GM18520 (cell line): Measurements from ENCODE around the gene GATA2.

Experiments
- ATAC-seq: cut with Tn5 transposase; IDR thresholded peaks from one replicate; pipeline ENCODE4 v1.9.1; 2021; ENCODE audit not compliant: unreplicated experiment

GATA2 gene

DNA sequence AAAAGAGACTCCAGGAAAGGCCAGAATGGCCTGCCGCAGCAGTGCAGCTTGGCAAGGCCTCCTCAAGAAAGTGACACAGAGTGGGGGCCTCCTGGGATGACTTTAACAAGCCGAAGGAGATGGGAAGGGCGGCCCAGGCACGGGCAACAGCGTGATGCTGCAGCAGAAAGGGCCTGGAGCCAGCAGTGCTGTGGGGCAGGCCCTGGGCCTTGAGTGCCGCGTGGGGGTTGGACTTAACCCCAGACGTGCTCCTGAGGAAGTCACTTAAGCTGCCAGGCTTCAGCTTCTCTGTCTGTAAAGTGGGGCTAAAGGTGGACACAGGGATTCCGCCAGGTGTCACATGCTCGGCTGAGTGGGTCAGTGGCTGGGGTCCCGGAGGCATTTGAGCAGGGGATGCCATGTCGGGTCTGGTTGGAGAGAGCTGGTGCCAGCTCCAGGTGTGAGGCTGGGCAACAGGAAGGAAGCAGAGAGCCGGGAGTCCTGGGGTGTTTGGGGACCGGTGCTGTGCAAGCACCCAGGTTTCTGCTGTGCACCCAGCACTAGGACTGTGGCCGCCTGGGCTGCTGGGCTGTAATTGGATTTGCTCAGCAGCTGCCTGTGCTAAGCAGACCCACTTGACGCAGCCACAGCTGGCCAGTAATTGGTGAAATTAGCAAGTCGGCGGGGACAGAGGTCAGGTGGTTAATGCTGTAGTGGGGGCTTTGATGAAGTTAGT lies 34.1 kb downstream of the GATA2 start:
- ATAC-seq, result no peak

DNA sequence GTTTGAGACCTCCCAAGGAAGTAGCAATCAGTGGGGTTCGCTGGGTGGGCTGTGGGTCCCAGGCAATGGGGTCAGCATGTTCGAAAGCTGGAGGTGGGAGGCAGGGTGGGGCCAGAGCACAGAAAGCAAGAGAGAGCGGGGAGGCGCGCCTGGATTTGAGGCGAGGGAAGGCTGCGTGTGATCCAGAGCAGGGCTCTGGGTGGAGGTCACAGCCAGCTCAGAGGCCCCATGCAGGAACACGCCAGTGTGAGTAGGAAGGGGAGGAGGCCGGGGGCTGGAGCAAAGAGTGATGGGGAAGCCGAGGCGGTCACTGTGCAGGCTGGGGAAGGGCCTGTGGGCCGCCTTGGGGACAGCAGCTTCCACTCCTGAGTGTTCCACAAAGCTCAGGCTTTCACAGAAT lies 35.1 kb downstream of the GATA2 start:
- ATAC-seq, result no peak

DNA sequence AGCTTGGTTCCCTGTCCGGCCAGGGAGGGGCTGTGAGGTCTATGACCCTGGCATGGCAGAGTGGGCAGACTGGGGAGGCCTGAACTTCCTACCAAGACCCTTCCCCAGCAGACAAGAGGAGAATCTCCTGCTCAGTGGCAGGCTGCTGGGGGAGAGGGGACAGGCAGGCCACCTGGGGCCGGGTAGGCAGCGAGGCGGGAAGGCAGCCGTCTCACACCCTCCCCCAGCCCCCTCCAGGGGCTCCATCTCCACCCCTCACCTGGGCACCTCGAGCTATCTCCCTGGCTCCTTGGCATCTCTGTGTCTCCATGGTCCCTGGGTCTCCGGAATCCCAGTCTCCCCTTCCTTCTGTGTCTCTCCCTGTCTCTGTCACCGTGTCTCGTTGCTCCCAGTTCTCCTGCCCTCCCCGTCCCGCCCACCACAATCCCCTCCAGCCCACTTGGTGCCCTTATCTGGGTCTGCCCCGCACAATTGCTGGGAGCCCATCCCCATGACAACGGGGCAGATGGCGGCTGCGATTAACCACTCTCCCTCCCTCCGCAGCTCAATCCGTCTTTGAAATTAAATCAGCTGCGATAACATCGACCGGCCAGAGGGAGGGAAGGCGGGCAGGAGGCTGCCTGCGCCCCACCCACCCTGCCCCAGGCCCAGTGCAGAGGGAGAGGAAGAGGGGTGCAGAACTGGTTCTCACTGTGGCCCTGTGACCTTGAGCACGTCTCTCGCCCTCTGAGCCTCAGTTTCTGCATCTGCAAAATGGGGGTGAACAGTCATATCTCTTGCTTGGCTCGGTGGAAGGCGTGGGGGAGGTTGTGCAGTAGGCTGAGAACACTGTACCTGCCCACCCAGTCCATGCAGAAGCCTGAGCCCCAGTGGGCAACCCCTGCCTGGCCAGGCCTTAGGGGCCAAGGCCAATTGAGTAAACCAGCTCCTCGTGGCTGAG lies 36.0 kb downstream of the GATA2 start:
- no peak for ATAC-seq

DNA sequence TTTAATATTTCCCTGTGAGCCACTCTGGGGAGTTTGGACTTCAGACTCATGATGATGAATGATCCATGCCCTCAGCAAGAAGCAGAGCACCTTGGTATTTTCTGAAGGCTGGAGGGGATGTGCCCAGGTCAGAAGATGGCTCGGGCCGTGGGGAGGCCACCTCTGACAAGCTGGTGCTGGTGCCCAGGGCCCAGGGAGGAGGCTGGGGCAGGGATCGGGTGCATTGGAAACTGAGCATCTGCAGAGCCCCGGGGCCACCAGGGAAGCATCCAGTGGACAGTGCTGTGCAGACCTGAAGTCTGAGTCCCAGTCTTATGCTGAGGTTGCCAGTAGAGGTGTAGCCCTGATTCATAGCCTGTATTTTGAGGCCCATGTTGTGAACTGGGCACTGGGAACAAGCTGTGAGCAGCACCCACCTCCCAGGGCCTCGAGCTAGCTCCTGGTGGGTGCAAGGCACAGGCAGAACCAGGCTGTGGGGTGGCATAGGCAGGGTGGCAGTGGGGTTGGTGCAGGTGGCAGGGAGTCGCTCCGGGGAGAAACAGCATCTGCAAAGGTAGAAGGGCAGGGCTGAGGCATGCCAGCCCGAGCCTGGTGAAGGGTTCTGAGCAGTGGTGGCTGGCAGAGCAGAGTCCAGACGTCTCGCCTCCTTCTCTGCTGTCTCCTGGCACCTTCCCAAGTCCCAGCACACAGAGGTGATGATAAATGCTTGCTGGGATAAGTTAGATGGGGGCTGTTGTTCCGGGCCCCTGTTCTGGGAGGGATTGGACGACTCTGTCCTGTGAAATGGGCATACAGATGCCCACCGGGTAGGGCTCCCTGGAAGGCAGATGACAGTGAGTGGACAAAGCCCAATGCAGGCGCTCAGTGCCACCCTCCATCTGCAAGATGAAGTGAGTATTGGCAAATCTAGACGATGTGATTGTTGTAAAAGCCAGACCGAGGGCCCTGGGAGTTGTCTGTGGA lies 36.9 kb downstream of the GATA2 start:
- ATAC-seq, result no peak

DNA sequence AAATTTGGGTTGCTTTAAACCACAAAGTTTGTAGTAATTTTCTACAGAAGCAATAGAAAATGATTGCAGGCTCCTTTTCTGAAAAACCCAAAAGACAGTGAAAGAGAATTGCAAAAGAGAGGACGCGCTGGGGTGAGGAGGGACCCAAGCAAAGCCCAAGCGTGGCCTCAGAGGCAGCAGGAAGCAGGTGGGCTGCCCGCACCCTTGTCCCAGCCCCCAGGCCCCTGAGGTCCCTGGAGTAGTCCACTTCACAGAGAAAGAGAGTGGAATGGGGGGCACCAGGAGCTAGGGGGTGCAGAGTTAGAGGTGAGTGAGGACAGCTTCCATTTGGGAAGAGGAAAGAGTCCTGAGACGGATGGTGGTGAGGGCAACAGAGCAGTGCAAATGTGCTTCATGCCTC lies 37.9 kb downstream of the GATA2 start:
- no peak for ATAC-seq

DNA sequence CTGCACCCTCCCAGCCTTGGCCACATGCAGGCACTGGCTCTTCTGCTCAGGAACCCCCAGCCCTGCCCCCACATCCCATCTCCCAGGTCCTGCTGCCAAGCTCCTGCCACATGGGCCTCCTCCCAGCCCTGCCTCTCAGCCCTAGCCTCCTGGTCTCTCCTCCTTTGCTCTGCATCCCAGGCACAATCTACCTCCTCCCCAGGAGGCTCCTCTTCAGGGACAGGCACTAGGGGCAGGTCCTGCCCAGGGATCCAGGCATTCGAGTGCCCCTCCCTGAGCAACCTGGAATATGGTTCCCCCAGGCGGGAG lies 38.7 kb downstream of the GATA2 start:
- ATAC-seq, result no peak

DNA sequence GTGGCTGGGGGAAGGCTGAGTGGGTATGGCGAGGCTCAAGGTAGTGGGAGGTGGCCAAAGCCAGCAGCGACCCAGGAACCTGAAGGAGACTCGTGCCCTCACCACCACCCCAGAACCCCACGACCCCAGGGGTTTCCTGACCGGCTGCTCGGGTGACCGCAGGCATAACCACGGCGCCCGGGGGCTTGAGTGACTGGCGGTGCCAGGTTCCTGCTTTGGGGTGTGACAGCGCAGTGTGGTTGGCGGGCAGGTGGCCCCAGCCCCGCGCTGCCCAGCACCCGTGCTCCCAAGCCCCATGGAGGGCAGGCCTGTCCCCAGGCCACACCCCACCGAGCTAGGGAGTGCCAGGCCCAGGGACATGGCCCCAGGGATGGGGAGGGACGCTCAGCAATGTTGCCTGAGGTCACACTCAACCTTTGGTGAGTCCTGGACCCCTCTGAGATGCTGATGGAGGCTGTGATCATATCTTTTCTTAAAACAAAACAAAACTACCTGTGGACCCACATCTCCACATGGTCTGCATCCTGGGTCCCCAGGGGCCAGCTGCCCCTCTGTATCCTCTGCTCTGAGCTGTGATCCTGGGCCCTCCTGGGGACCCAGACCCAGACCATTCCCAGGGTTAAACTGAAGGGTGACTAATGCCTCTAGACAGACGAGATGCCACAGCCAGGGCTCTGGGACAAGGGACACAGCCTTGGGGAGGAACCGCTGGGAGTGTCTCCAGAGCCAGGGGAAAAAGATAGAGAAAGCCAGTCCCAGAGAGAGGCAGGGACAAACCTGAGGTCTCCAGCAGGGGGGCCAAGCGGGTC lies 39.3 kb downstream of the GATA2 start:
- no peak for ATAC-seq

DNA sequence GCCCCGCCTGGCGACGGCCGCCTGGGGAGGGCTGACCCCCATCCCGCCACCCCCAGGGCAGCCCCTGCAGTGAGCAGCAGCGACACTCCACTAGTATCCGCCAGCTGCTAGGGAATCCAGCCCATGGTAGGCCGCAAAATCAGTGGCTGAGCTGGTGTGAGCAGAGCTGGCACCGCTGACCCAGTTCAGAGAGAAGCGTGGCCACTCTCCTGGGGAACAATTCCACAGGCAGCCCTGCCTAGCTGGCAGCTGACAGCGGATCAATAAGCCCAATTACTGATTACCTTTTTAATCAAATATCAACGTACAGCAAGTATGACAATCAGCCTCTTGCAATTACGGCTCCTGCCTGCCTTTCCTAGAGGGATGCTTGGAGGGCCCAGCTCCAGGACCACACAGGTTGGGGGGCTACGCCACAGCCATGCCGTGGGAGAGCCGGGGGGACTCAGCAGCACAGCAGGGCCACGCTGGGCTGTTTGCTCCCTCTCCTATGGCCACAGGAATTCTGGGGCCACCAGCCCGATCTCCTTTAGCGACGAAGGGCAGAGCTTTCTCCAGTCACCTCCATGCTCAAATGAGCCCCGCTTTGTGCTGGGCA lies 40.2 kb downstream of the GATA2 start:
- no peak for ATAC-seq

DNA sequence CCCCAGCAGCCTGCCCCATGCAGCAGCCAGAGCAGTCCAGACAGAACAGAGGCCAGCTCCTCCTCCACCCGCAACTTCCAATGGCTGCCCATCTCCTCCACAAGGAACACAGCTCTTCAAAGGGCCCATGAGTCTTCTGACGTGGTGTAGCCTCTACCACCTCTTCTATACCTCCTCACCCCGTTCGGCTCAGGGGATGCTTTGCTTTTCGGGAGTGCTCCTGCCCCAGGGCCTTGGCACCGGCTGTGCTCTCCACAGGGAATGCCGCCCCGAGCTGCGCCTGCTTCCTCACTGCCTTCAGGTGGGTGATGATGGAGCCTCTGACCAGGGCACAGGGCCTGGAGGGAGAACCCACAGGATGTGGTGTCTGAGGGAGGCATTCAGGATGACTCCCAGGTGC lies 40.9 kb downstream of the GATA2 start:
- no peak for ATAC-seq

DNA sequence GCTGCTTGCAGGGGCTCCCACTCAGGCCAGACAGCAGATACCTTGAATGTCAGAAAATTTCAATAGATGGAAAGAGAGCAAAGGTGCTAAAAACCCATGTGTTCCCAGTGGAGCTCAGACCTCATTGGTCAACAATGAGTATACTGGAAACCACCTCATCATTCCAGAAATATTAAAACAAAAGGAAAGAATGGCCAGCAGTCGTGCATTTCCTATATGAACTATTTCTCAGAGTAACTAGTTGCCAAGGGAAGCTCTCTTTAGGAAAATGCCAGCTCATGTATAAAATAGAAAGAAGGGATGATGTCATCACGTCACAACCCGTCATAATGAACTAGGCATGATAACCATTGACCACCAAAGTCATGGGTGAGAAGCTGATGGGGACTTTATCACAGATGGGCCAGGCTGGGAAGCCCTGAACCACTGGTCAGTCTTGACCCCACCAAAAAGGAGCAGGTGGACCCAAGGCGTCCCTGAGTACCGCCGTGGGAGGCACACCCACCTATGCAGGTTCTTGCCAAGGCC lies 43.8 kb downstream of the GATA2 start:
- no peak for ATAC-seq

DNA sequence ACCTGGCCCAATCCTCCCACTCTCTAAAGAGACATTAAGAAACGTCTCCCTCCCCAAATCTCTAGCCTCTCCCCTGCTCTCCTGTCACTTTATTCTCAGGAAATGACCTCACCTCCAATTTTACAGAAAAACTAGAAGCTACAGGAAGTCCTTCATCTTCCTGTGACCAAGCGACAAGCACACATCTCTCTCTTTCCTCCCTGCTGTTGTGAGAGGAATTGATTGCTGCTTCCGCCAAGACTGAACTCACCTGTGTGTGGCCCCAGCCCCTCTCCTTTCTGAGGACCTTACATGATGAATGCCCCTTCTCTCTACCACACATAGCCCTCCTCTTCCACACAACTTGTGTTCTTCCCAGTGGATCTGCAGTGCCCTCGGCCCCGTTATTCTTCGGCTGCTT lies 44.5 kb downstream of the GATA2 start:
- no peak for ATAC-seq

DNA sequence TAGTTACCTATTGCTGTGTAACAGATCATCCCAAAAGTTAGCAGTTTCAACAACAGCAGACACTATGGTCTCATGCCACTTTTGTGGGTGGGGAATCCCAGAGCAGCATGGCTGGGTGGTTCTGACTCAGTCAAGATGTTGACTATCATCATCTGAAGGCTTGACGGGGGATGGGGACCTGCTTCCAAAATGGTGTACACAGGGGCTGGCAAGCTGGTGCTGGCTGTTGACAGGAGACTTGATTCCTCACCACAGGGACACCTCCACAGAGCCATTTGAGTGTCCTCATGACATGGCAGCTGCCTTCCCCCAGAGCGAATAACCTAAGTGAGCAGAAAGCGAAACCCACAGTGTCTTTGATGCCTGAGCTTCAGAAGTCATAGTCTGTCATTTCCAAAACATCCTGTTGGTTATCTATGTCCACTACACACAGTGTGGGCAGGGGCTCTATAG lies 45.4 kb downstream of the GATA2 start:
- peak; percentile 61 for ATAC-seq

DNA sequence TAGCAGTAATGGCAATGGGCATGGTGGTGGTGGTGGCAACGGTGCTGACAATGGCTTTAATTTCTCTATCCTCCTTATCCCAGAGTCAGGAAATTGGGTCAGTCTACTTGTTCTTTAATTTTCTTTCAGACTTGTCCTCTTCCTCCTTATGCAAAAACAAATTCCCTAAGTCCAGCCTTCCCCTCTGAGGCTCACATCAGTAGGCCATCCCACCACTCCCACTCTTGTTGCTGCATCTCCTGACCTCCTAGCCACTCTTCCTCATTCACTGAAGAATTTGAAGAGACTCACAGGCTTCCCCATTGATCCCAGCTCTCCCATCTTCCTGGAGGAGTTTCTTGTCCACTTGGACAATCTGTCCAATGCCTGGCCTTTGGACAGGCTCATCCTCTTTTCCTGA lies 46.2 kb downstream of the GATA2 start:
- no peak for ATAC-seq

DNA sequence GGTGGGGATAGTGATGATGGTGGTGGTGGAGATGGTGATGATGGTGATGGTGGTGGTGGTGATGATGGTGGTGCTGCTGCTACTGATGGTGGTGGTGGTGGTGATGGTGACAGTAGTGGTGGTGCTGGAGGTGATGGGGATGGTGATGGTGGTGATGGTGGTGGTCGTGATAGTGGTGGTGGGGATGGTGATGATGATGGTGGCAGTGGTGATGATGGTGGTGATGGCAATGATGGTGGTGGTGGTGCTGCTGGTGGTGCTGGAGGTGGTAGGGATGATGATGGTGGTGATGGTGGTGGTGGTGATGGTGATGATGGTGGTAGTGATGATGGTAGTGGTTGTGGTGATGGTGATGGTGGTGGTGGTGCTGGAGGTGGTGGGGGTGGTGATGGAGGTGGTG lies 47.6 kb downstream of the GATA2 start:
- no peak for ATAC-seq

DNA sequence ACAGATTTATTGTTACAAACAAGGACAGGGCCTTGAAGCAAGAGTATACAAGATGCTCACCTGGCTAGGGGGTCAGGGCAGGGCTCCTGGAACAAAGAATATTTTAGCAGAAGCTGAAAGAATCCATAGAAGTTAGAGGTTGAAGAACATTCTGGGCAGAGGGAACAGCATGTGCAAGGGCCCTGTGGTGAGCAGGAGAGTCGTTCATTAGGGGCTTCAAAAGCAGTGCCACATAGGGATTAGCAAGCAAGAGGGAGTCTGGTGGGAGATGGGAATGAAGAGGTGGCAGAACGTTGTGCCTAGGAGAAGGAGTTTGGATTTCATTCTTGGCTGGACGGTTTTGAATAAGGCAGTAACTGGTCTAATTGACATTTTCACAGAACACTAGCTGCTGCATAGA lies 49.2 kb downstream of the GATA2 start:
- ATAC-seq, result no peak

DNA sequence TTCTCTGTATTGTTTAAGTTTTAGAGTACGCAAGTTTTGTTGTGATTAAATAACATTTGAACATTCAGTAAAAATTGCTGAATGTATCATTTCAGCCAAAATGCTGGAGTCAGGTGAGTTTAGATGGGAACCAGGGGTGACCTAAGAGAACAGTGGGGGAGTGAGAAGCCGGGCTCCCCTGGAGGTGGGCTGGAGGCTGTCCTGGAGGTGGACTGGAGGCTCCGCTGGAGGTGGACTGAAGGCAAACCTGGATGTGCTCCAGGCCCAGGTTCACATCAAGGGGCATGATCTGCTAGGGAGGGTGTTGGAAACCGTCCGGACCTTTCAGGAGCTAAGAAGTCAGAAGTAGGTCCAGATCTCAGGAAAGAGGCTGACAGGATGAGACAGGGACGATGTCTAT lies 50.1 kb downstream of the GATA2 start:
- ATAC-seq, result no peak

DNA sequence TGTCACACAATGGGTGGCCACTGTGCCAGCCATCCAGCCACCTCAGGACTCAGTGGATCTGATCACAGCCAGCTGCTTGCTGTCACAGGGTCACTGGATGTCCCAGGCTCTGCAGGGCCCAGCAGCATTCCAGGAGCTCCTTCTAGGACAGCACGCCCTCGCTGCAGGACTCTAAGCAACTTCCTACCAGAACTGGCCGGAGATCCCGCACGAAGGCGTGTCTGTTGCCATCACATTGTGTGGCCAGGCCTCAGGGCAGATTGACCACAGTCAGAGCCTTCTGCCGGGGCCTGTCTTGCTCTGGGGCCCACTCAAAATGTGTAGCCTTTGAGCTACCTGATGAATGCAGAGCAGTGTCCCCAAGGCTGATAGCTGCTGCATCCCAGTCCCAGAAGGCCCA lies 50.9 kb downstream of the GATA2 start:
- ATAC-seq, result no peak

DNA sequence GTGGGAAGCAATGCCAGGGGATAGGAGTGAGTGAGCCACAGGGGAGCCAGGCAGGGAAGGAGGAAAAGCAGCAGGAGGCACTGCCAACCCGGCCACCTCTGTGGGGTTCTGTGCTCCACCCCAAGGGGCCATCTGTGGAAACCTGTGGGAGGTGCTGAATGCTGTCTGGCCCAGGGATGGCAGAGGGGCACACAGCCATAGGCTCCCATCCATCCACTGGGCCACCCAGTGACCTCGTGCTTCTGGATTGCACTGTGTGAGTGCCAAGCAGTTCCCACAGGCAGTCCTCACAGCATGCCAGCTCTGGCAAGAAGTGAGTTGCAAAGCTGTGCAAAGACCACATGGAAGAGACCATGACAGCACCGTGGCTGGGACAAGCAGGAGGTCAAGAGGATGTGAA lies 53.8 kb downstream of the GATA2 start:
- ATAC-seq, result no peak

DNA sequence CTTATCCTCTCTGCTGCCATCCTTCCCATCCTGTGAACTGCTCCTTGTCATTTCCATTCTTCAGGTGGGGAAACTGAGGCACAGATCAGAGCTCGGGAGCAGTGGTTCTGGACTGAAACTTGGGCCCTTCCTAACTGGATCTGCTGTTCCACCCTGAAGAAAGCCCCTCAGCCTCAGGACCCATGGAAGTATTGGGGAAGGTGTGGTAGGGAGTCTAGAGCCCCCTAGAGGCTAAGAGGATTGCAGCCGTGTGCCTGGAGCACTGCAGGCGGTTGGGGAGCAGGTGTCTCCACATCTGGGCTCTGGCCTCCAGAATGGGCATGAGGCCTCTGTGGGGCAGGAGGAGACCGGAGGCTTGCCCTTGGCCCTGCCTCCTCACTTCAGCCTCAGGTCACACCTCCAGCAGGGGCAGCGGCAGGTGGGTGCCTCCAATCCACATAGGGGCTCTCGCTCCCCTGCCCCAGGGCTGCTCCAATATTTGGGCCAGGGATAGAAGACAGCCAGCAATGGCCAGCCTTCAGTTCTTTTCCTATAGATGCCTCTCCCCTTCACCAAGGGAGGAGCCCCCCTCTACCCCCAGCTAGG lies 54.4 kb downstream of the GATA2 start:
- no peak for ATAC-seq

DNA sequence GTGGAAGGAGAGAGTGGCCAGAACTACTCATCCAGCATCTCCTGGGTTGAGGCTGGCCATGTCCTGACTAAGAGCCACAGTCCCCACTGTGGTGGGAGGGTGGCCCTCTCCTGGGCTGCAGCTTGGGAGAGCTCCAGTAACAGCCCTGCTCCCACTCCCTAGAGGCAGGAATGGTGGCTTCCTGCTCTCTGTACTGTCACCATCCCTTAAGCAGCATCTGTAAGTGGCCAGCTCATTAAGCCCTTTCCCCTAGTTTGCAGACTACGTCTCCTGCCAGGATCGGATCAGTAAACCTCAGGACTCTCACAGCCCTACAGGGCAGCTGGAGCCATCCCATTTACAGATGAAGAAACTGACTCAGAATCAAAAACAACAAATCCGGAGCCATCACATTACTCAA lies 56.8 kb downstream of the GATA2 start:
- no peak for ATAC-seq
